Stomach (tissue), 4 donors: ENCODE data around the gene ASTN2.

ENCODE experiments used
- CTCF ChIP-seq, 7 experiments: fragments of 450-650 bp in 4 of 7; fragments of 200-600 bp in 3 of 7; sonication (generic) in 3 of 7; IDR thresholded peaks; one replicate each; pipeline ENCODE4 v1.5.1; 2016 to 2019; ENCODE audit warnings: antibody characterized with exemption in 7 of 7, control low read depth in 2 of 7, mild to moderate bottlenecking in 1 of 7
- EP300 ChIP-seq: sonication (generic); formaldehyde crosslinking; IDR thresholded peaks from one replicate; pipeline ENCODE4 v1.6.1; 2017; ENCODE audit warnings: antibody characterized with exemption

- no peak for TF ChIP-seq CTCF (IDR thresholded peaks at IDR 0.05)
- TF ChIP-seq EP300: no peak
Observed at GRCh38 chr9:117460743-117461142, 45.9 kb upstream of the ASTN2 start.
